ENCODE data around the gene NCS1.

Gene NCS1

GRCh38 chr9:130197888-130198287 is 25.7 kb downstream of the NCS1 start:
- H3K9me3 ChIP-seq: no peaks in the 10 kb centered on the region
- no peaks in the 10 kb centered on the region for H3K4me1 ChIP-seq
- no peak overlapping the region for H3K4me3 ChIP-seq
- no peak for DNase-seq (ENCODE audit: low spot score in 2 of 2)
- H3K27me3 ChIP-seq (ENCODE audit: low read depth): no peaks in the 10 kb centered on the region
- in situ Hi-C loops (cut with MboI; ENCODE audit: low sequenced_read_pairs): no loop called here
- no peaks in the 10 kb centered on the region for H3K36me3 ChIP-seq (replicated peaks)

GRCh38 chr9:130198501-130199179 is 26.4 kb downstream of the NCS1 start:
- H3K36me3 ChIP-seq (replicated peaks): no peaks in the 10 kb centered on the region
- no peak for DNase-seq (ENCODE audit: low spot score in 2 of 2)
- no peak overlapping the region for H3K4me3 ChIP-seq
- no peaks in the 10 kb centered on the region for H3K9me3 ChIP-seq
- H3K4me1 ChIP-seq: no peaks in the 10 kb centered on the region
- no peaks in the 10 kb centered on the region for H3K27me3 ChIP-seq (ENCODE audit: low read depth)
- in situ Hi-C loops (cut with MboI; ENCODE audit: low sequenced_read_pairs): no loop called here

- Histone ChIP-seq H3K27me3 (ENCODE audit: low read depth) (no peaks in the 10 kb centered on the region), H3K4me3 (no peak overlapping the region), H3K4me1 (no peaks in the 10 kb centered on the region), H3K36me3 (replicated peaks) (no peaks in the 10 kb centered on the region), H3K9me3 (no peaks in the 10 kb centered on the region)
- DNase-seq (ENCODE audit: low spot score in 2 of 2): no peak
- in situ Hi-C loops (cut with MboI; ENCODE audit: low sequenced_read_pairs): no loop called here
These were observed 27.4 kb downstream of the NCS1 start for GRCh38 chr9:130199605-130200004.

- Histone ChIP-seq H3K36me3 (replicated peaks) (no peaks in the 10 kb centered on the region), H3K4me1 (no peaks in the 10 kb centered on the region), H3K4me3 (no peak overlapping the region), H3K27me3 (ENCODE audit: low read depth) (no peaks in the 10 kb centered on the region), H3K9me3 (no peaks in the 10 kb centered on the region)
- no peak for DNase-seq (ENCODE audit: low spot score in 2 of 2)
- in situ Hi-C loops (cut with MboI; ENCODE audit: low sequenced_read_pairs): no loop called here
These were observed 28.0 kb downstream of the NCS1 start for GRCh38 chr9:130200038-130200849.

GRCh38 chr9:130201399-130201873 is 29.2 kb downstream of the NCS1 start:
- no peaks in the 10 kb centered on the region for H3K27me3 ChIP-seq (ENCODE audit: low read depth)
- no peak overlapping the region for H3K4me3 ChIP-seq
- no peaks in the 10 kb centered on the region for H3K36me3 ChIP-seq (replicated peaks)
- in situ Hi-C loops (cut with MboI; ENCODE audit: low sequenced_read_pairs): no loop called here
- DNase-seq (ENCODE audit: low spot score in 2 of 2): no peak
- no peaks in the 10 kb centered on the region for H3K9me3 ChIP-seq
- no peaks in the 10 kb centered on the region for H3K4me1 ChIP-seq

- Histone ChIP-seq H3K4me3 (no peak overlapping the region), H3K9me3 (no peaks in the 10 kb centered on the region), H3K4me1 (no peaks in the 10 kb centered on the region), H3K36me3 (replicated peaks) (no peaks in the 10 kb centered on the region), H3K27me3 (ENCODE audit: low read depth) (no peaks in the 10 kb centered on the region)
- DNase-seq (ENCODE audit: low spot score in 2 of 2): no peak
- in situ Hi-C loops (cut with MboI; ENCODE audit: low sequenced_read_pairs): no loop called here
These were observed 29.8 kb downstream of the NCS1 start for GRCh38 chr9:130201974-130202373.

GRCh38 chr9:130204341-130204740 is 32.1 kb downstream of the NCS1 start:
- in situ Hi-C loops (cut with MboI; ENCODE audit: low sequenced_read_pairs): no loop called here
- DNase-seq (ENCODE audit: low spot score in 2 of 2): no peak

GRCh38 chr9:130204959-130205358 is 32.8 kb downstream of the NCS1 start:
- Histone ChIP-seq H3K36me3 (replicated peaks) (no peaks in the 10 kb centered on the region), H3K9me3 (no peaks in the 10 kb centered on the region), H3K4me3 (no peak overlapping the region), H3K4me1 (no peaks in the 10 kb centered on the region), H3K27me3 (ENCODE audit: low read depth) (no peaks in the 10 kb centered on the region)
- in situ Hi-C loops (cut with MboI; ENCODE audit: low sequenced_read_pairs): no loop called here
- DNase-seq (ENCODE audit: low spot score in 2 of 2): no peak

More at GRCh38 chr9:130204341-130204740, 32.1 kb downstream of the NCS1 start:
- H3K36me3 ChIP-seq (replicated peaks): no peaks in the 10 kb centered on the region
- no peaks in the 10 kb centered on the region for H3K27me3 ChIP-seq (ENCODE audit: low read depth)
- H3K4me3 ChIP-seq: no peak overlapping the region
- H3K9me3 ChIP-seq: no peaks in the 10 kb centered on the region
- no peaks in the 10 kb centered on the region for H3K4me1 ChIP-seq

- no peak for DNase-seq (ENCODE audit: low spot score in 2 of 2)
- Histone ChIP-seq H3K4me3 (no peak overlapping the region), H3K27me3 (ENCODE audit: low read depth) (no peaks in the 10 kb centered on the region), H3K36me3 (replicated peaks) (no peaks in the 10 kb centered on the region), H3K9me3 (no peaks in the 10 kb centered on the region), H3K4me1 (no peaks in the 10 kb centered on the region)
- in situ Hi-C loops (cut with MboI; ENCODE audit: low sequenced_read_pairs): no loop called here
These were observed 33.7 kb downstream of the NCS1 start for GRCh38 chr9:130205912-130206311.

GRCh38 chr9:130206579-130206978 is 34.4 kb downstream of the NCS1 start:
- Histone ChIP-seq H3K9me3 (no peaks in the 10 kb centered on the region), H3K4me3 (no peak overlapping the region), H3K4me1 (no peaks in the 10 kb centered on the region), H3K36me3 (replicated peaks) (no peaks in the 10 kb centered on the region), H3K27me3 (ENCODE audit: low read depth) (no peaks in the 10 kb centered on the region)
- in situ Hi-C loops (cut with MboI; ENCODE audit: low sequenced_read_pairs): no loop called here
- no peak for DNase-seq (ENCODE audit: low spot score in 2 of 2)

- in situ Hi-C loops (cut with MboI; ENCODE audit: low sequenced_read_pairs): no loop called here
- Histone ChIP-seq H3K36me3 (replicated peaks) (no peaks in the 10 kb centered on the region), H3K4me1 (no peaks in the 10 kb centered on the region), H3K9me3 (no peaks in the 10 kb centered on the region), H3K4me3 (no peak overlapping the region), H3K27me3 (ENCODE audit: low read depth) (no peaks in the 10 kb centered on the region)
- DNase-seq (ENCODE audit: low spot score in 2 of 2): no peak
These were observed 35.2 kb downstream of the NCS1 start for GRCh38 chr9:130207241-130207992.

- in situ Hi-C loops (cut with MboI; ENCODE audit: low sequenced_read_pairs): no loop called here
- no peaks in the 10 kb centered on the region for H3K36me3 ChIP-seq (replicated peaks)
- H3K9me3 ChIP-seq: no peaks in the 10 kb centered on the region
- no peaks in the 10 kb centered on the region for H3K4me1 ChIP-seq
- DNase-seq (ENCODE audit: low spot score in 2 of 2): no peak
- no peak overlapping the region for H3K4me3 ChIP-seq
- H3K27me3 ChIP-seq (ENCODE audit: low read depth): no peaks in the 10 kb centered on the region
These were observed 36.6 kb downstream of the NCS1 start for GRCh38 chr9:130208600-130209347.

- Histone ChIP-seq H3K27me3 (ENCODE audit: low read depth) (no peaks in the 10 kb centered on the region), H3K9me3 (no peaks in the 10 kb centered on the region), H3K36me3 (replicated peaks) (no peaks in the 10 kb centered on the region), H3K4me1 (no peaks in the 10 kb centered on the region), H3K4me3 (no peak overlapping the region)
- no peak for DNase-seq (ENCODE audit: low spot score in 2 of 2)
- in situ Hi-C loops (cut with MboI; ENCODE audit: low sequenced_read_pairs): no loop called here
These were observed 37.2 kb downstream of the NCS1 start for GRCh38 chr9:130209422-130209821.

Measured in HAP-1 (cell line).